Measurements from ENCODE around the gene ZBTB22. TPM values are rescaled to one million over a fixed set of nuclear protein-coding genes. Genes with fewer than 3 reads are reported as not detected.

The ZBTB22 gene
- total RNA-seq, 1 experiment from 2014 or later = 16.6 TPM

DNA sequence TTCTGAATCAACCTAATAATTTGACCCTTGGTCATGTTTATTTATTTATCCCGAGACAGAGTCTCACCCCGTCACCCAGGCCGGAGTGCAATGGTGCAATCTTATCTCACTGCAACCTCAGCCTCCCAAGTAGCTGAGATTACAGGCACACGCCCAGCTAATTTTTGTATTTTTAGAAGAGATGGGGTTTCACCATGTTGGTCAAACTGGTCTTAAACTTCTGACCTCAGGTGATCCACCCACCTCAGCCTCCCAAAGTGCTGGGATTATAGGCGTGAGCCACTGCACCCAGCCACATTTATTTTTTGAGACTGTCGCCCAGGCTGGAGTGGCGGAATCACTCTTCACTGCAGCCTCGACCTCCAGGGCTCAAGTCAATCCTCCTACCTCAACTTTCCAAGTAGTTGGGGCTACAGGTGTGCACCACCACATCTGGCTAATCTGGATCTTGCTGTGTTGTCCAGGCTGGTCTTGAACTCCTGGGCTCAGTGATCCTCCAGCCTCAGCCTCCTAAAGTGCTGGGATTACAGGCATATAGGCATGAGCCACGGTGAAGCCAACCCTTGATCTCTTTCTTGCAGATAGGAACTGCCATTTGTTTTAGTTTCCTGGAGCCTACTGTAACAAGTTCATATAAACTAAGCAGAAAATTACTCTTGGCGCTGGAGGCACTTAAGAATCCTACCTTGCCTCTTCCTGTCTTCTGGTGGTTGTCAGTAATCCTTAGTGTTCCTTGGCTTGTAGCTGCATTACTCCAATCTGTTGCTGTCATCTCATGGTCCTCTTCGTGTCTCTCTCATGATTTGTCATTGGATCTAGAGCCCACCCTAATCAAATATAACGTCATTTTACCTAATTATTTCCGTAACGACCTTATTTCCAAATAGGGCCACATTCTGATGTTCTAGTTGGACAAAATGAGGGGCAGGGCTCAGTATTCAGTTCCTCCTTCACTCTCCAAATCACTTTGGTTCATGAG is 43.3 kb downstream of the ZBTB22 start:
- in situ Hi-C loops (cut with HindIII; ENCODE audit: low pct_unique_long_range_greater_than_20kb, low sequenced_read_pairs) = no loop called here
- no peak for DNase-seq (ENCODE audit: low read depth)

- in situ Hi-C loops (cut with HindIII; ENCODE audit: low pct_unique_long_range_greater_than_20kb, low sequenced_read_pairs) = no loop called here
- no peak for DNase-seq (ENCODE audit: low read depth)
Observed at GRCh38 chr6:33273129-33273923, 44.2 kb downstream of the ZBTB22 start.

GRCh38 chr6:33272275-33273128 is 45.0 kb downstream of the ZBTB22 start:
- no peak for DNase-seq (ENCODE audit: low read depth)
- in situ Hi-C loops (cut with HindIII; ENCODE audit: low pct_unique_long_range_greater_than_20kb, low sequenced_read_pairs) = no loop called here

DNA sequence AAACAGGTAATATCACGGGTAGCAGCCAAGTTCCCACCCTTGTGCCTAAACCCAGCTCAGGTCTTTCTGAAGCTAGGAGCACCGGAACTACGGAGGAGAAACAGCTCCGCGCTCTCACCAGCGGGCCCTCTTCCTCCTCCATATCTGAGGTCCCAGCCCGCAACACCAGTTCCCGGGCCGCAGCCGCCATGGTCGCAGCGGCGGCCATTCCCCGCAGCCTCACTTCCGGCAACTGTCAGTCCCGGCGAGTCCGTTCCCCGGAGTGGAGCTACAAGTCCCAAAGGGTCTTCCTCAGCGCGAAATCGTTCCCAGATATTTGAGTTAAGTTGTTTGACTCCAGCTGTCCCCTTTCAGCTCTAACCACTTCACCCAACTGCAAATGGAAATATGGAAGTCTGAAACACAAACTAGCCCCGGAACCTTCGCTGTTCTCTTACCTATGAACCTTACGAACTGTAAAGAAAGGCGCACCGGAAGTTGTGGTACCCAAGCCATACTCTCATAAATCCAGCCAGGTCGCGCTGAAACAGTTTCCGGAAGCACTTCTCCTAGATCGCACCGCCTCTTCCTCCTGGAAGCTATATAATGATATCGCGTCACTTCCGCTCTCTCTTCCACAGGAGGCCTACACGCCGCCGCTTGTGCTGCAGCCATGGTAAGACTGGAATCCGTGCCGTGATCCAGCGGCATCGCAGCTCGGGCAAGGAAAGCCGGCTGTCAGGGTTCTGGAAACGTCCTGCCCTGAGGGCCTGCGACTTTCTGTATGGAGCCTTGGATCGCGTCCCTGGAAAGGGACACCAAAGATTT is 45.9 kb downstream of the ZBTB22 start, which contains the start of the genes RPS18 and VPS52:
RPS18 (plus strand) TSS at position 608 of the 807 bp plus-strand sequence; CDS start at position 653, 45 bp downstream.
VPS52 (minus strand) TSS at position 409 of the 807 bp plus-strand sequence; CDS start at position 208, 201 bp downstream.
- in situ Hi-C loops (cut with HindIII; ENCODE audit: low pct_unique_long_range_greater_than_20kb, low sequenced_read_pairs) = no loop called here
- peak; percentile 96 for DNase-seq (ENCODE audit: low read depth)

- DNase-seq (ENCODE audit: low read depth) = no peak
- in situ Hi-C loops (cut with HindIII; ENCODE audit: low pct_unique_long_range_greater_than_20kb, low sequenced_read_pairs) = no loop called here
Observed at GRCh38 chr6:33271117-33271467, 46.5 kb downstream of the ZBTB22 start.

Other genes starting within 250 kb of the ZBTB22 start
- gene HLA-DPA1, start 244.1 kb downstream of the ZBTB22 start, total RNA-seq (2014; rRNA removed; shearing (Covaris generic); ENCODE audit: low replicate concordance) = not detected in 2 replicates
- not detected in 2 replicates for gene HLA-DPB1, start 241.8 kb downstream of the ZBTB22 start, total RNA-seq (2014; rRNA removed; shearing (Covaris generic); ENCODE audit: low replicate concordance)
- gene COL11A2, start 125.3 kb downstream of the ZBTB22 start, total RNA-seq (2014; rRNA removed; shearing (Covaris generic); ENCODE audit: low replicate concordance) = 0.20 and 1.4 TPM in 2 replicates
- 25.1 and 30.0 TPM in 2 replicates for gene RXRB, start 117.1 kb downstream of the ZBTB22 start, total RNA-seq (2014; rRNA removed; shearing (Covaris generic); ENCODE audit: low replicate concordance)
- gene SLC39A7, start 116.9 kb downstream of the ZBTB22 start, total RNA-seq (2014; rRNA removed; shearing (Covaris generic); ENCODE audit: low replicate concordance) = 232 and 245 TPM in 2 replicates
- gene HSD17B8, start 113.1 kb downstream of the ZBTB22 start, total RNA-seq (2014; rRNA removed; shearing (Covaris generic); ENCODE audit: low replicate concordance) = 41.2 and 79.7 TPM in 2 replicates
- gene RING1, start 109.2 kb downstream of the ZBTB22 start, total RNA-seq (2014; rRNA removed; shearing (Covaris generic); ENCODE audit: low replicate concordance) = 51.4 and 56.9 TPM in 2 replicates
- 21.1 and 27.6 TPM in 2 replicates for gene VPS52, start 45.9 kb downstream of the ZBTB22 start, total RNA-seq (2014; rRNA removed; shearing (Covaris generic); ENCODE audit: low replicate concordance)
- 3,205 and 3,207 TPM in 2 replicates for gene RPS18, start 45.7 kb downstream of the ZBTB22 start, total RNA-seq (2014; rRNA removed; shearing (Covaris generic); ENCODE audit: low replicate concordance)
- not detected in 2 replicates for gene B3GALT4, start 40.6 kb downstream of the ZBTB22 start, total RNA-seq (2014; rRNA removed; shearing (Covaris generic); ENCODE audit: low replicate concordance)
- gene WDR46, start 28.5 kb downstream of the ZBTB22 start, total RNA-seq (2014; rRNA removed; shearing (Covaris generic); ENCODE audit: low replicate concordance) = 92.5 and 98.2 TPM in 2 replicates
- gene PFDN6, start 28.1 kb downstream of the ZBTB22 start, total RNA-seq (2014; rRNA removed; shearing (Covaris generic); ENCODE audit: low replicate concordance) = 151 and 264 TPM in 2 replicates
- gene RGL2, start 18.8 kb downstream of the ZBTB22 start, total RNA-seq (2014; rRNA removed; shearing (Covaris generic); ENCODE audit: low replicate concordance) = 38.8 and 53.7 TPM in 2 replicates
- gene TAPBP, start 3.7 kb downstream of the ZBTB22 start, total RNA-seq (2014; rRNA removed; shearing (Covaris generic); ENCODE audit: low replicate concordance) = 132 and 145 TPM in 2 replicates
- gene DAXX, start 5.2 kb upstream of the ZBTB22 start, total RNA-seq (2014; rRNA removed; shearing (Covaris generic); ENCODE audit: low replicate concordance) = 56.5 and 59.5 TPM in 2 replicates
- gene KIFC1, start 74.1 kb upstream of the ZBTB22 start, total RNA-seq (2014; rRNA removed; shearing (Covaris generic); ENCODE audit: low replicate concordance) = 176 and 179 TPM in 2 replicates
- gene PHF1, start 93.3 kb upstream of the ZBTB22 start, total RNA-seq (2014; rRNA removed; shearing (Covaris generic); ENCODE audit: low replicate concordance) = 32.5 and 43.2 TPM in 2 replicates
- gene CUTA, start 100.4 kb upstream of the ZBTB22 start, total RNA-seq (2014; rRNA removed; shearing (Covaris generic); ENCODE audit: low replicate concordance) = 303 and 346 TPM in 2 replicates
- 0.14 TPM in 2 replicates for gene SYNGAP1, start 102.3 kb upstream of the ZBTB22 start, total RNA-seq (2014; rRNA removed; shearing (Covaris generic); ENCODE audit: low replicate concordance)
- gene ZBTB9, start 136.8 kb upstream of the ZBTB22 start, total RNA-seq (2014; rRNA removed; shearing (Covaris generic); ENCODE audit: low replicate concordance) = 14.3 and 39.3 TPM in 2 replicates